Endothelial cell of umbilical vein (primary cell): ENCODE data around the gene LHX2. TPM values are rescaled to one million over a fixed set of nuclear protein-coding genes. Genes with fewer than 3 reads are reported as not detected.

Experiments used
- BruUV-seq: library from RNA; stranded (reverse); fragments of 400-500 nt; replicated peaks from 2 replicates; lab custom pipeline; 2021; lab: Mats Ljungman, UMichigan
- CTCF ChIA-PET: fragments of 300-600, 350-600 bp; sonication (Branson Sonifier 250); formaldehyde crosslinking; loops from one replicate; lab custom pipeline; 2021; ENCODE audit warnings: antibody characterized with exemption, inconsistent platforms; lab: Charles Lee
- POLR2A ChIA-PET: fragments of 300-600, 350-600 bp; sonication (Branson Sonifier 250); formaldehyde crosslinking; loops from one replicate; lab custom pipeline; 2021; ENCODE audit warnings: antibody characterized with exemption, inconsistent platforms; lab: Charles Lee
- DNase-seq: peaks from one replicate; pipeline ENCODE4 v3.0.0-alpha.2; 2011; ENCODE audit warnings: low read depth, low spot score
- FAIRE-seq: peaks from 2 replicates; lab custom pipeline; 2011; peaks lifted over from hg19 to GRCh38; lab: Jason Lieb, UNC
- H2AFZ ChIP-seq: 2 replicates; pipeline ENCODE4 v1.6.0; 2012; ENCODE audit warnings: low read depth, low read length, control low read depth, inconsistent platforms
- H3K27ac ChIP-seq: 2 replicates; pipeline ENCODE4 v1.5.1; 2011; ENCODE audit warnings: low read depth, mild to moderate bottlenecking, control low read depth, low read length, moderate library complexity; ENCODE audit not compliant: insufficient read depth
- H3K27me3 ChIP-seq, 2 experiments: 2 replicates each; pipeline versions ENCODE4 v1.6.0 to v1.6.1; 2011; ENCODE audit warnings: low read length in 2 of 2, mixed read lengths in 1 of 2; ENCODE audit not compliant: control insufficient read depth in 2 of 2, insufficient read depth in 2 of 2
- H3K36me3 ChIP-seq, 2 experiments: 2 replicates in 1 of 2; 3 replicates in 1 of 2; pipeline ENCODE4 v1.5.1; 2011; ENCODE audit warnings: low read length in 2 of 2, mild to moderate bottlenecking in 1 of 2, moderate library complexity in 1 of 2; ENCODE audit not compliant: control insufficient read depth in 2 of 2, insufficient read depth in 2 of 2; ENCODE audit errors: extremely low read depth in 1 of 2
- H3K4me1 ChIP-seq: 3 replicates; pipeline ENCODE4 v1.5.1; 2011; ENCODE audit warnings: mild to moderate bottlenecking, low read length; ENCODE audit not compliant: control insufficient read depth, insufficient read depth; ENCODE audit errors: extremely low read depth
- H3K4me2 ChIP-seq: 2 replicates; pipeline ENCODE4 v1.6.1; 2011; ENCODE audit warnings: low read length, control low read depth, mixed read lengths; ENCODE audit not compliant: insufficient read depth
- H3K4me3 ChIP-seq, 3 experiments: fragments of 200-600 bp in 1 of 3; sonication (generic), shearing (Covaris generic) in 1 of 3; replicated peaks in 1 of 3; 2 replicates each; pipeline ENCODE4 v1.5.1; 2011 to 2016; ENCODE audit warnings: control low read depth in 3 of 3, low read length in 3 of 3, mild to moderate bottlenecking in 2 of 3, inconsistent platforms in 1 of 3, low read depth in 1 of 3, moderate library complexity in 1 of 3; ENCODE audit not compliant: insufficient read depth in 1 of 3
- H3K79me2 ChIP-seq: 2 replicates; pipeline ENCODE4 v1.6.0; 2012; ENCODE audit warnings: low read length, inconsistent platforms; ENCODE audit not compliant: control insufficient read depth, insufficient read depth
- H3K9ac ChIP-seq: replicated peaks from 2 replicates; pipeline ENCODE3; 2011; ENCODE audit warnings: low read length, control low read depth; ENCODE audit not compliant: insufficient read depth; ENCODE audit errors: extremely low read depth
- H3K9me1 ChIP-seq: replicated peaks from 3 replicates; pipeline ENCODE4 v1.6.0; 2011; ENCODE audit warnings: mild to moderate bottlenecking, low read length; ENCODE audit not compliant: control insufficient read depth, insufficient read depth; ENCODE audit errors: extremely low read depth
- H3K9me3 ChIP-seq: replicated peaks from 2 replicates; pipeline ENCODE4 v1.5.1; 2012; ENCODE audit warnings: low read length, inconsistent platforms; ENCODE audit not compliant: control insufficient read depth, insufficient read depth
- H4K20me1 ChIP-seq: replicated peaks from 2 replicates; pipeline ENCODE3; 2011; ENCODE audit warnings: mild to moderate bottlenecking, low read length; ENCODE audit not compliant: control insufficient read depth, insufficient read depth; ENCODE audit errors: extremely low read depth
- EZH2 ChIP-seq: IDR thresholded peaks from 2 replicates; pipeline ENCODE4 v1.6.1; 2012; ENCODE audit warnings: borderline replicate concordance, low read depth, mild to moderate bottlenecking, moderate library complexity, low read length, inconsistent platforms; ENCODE audit not compliant: severe bottlenecking
- FOS ChIP-seq: IDR thresholded peaks from 2 replicates; pipeline ENCODE4 v1.6.1; 2011; ENCODE audit warnings: mild to moderate bottlenecking, low read length, moderate library complexity, borderline replicate concordance; ENCODE audit not compliant: insufficient read depth
- GATA2 ChIP-seq: IDR thresholded peaks from 2 replicates; pipeline ENCODE4 v1.7.0; 2011; ENCODE audit warnings: low read depth, mild to moderate bottlenecking, moderate library complexity, mixed read lengths, low read length; ENCODE audit not compliant: insufficient read length, insufficient read depth
- JUN ChIP-seq: IDR thresholded peaks from 2 replicates; pipeline ENCODE4 v1.6.1; 2011; ENCODE audit warnings: borderline replicate concordance, low read depth; ENCODE audit not compliant: insufficient read length, insufficient read depth
- MAX ChIP-seq: IDR thresholded peaks from 2 replicates; pipeline ENCODE4 v1.6.1; 2011; ENCODE audit not compliant: insufficient read depth, insufficient read length
- MYC ChIP-seq: IDR thresholded peaks from one replicate; pipeline ENCODE4 v1.6.1; 2011; ENCODE audit warnings: mild to moderate bottlenecking, low read depth, low read length
- POLR2A ChIP-seq: IDR thresholded peaks from 2 replicates; pipeline ENCODE4 v1.6.1; 2012; ENCODE audit warnings: low read depth, mild to moderate bottlenecking, control low read depth, low read length
- POLR2AphosphoS5 ChIP-seq: IDR thresholded peaks from 2 replicates; pipeline ENCODE4 v1.6.1; 2012; ENCODE audit warnings: low read depth, mild to moderate bottlenecking, control low read depth, low read length, moderate library complexity; ENCODE audit not compliant: insufficient read depth
- dilution Hi-C: fragments of 300-500 bp; cut with MboI; formaldehyde crosslinking; loops from one replicate; pipeline ENCODE4 v1.15.0; 2019; ENCODE audit warnings: low sequenced_read_pairs; ENCODE audit not compliant: extremely low pct_ligation_motif_present
- intact Hi-C: fragments of 100-400 bp; cut with micrococcal nuclease; formaldehyde crosslinking; loops from one replicate; pipeline ENCODE4 v1.10.0; 2022
- polyA plus RNA-seq, 4 experiments: library from polyadenylated mRNA; depleted of rRNA in 3 of 4; stranded (reverse) in 3 of 4; unstranded in 1 of 4; fragments of >200 nt; gene quantifications; 2 replicates each; pipeline versions ENCODE4 v1.2.1 to v1.2.3, GENCODE V29; 2011 to 2012; ENCODE audit warnings: missing spikeins in 1 of 4
- total RNA-seq: library from RNA; stranded (reverse); gene quantifications from 2 replicates; pipeline ENCODE4 v1.2.3, GENCODE V29; 2021
- TF ChIP-seq, protein P1 (sequence below), 2 donors: IDR thresholded peaks; 1 replicate in 1 of 2; 2 replicates in 1 of 2; pipeline ENCODE4 v1.5.1; 2011; ENCODE audit warnings: low read length in 2 of 2, mild to moderate bottlenecking in 2 of 2, moderate library complexity in 2 of 2, control low read depth in 1 of 2, inconsistent platforms in 1 of 2, low read depth in 1 of 2; ENCODE audit not compliant: insufficient read depth in 1 of 2; ENCODE audit errors: extremely low read depth in 1 of 2

The LHX2 gene
- total and polyA plus RNA-seq, 2 donors (not counting 3 experiments of a cell fraction or from before 2014, with no cell fraction given): not detected

GRCh38 chr9:124024107-124024506, 12.5 kb downstream of the LHX2 start:
- dilution Hi-C loops (no loop called here), intact Hi-C loops (no loop called here)
- DNase-seq: no peak
- no peaks in the 10 kb centered on the region for H3K36me3 ChIP-seq
- no peaks in the 10 kb centered on the region for H3K9me3 ChIP-seq
- no peak overlapping the region for H3K27ac ChIP-seq
- no peak overlapping the region for H3K4me2 ChIP-seq
- H2AFZ ChIP-seq: no peak overlapping the region
- no peak for FAIRE-seq
- no peaks in the 10 kb centered on the region for H3K9me1 ChIP-seq
- peaks cover 55 to 60% of the 10 kb centered on the region in 2 experiments for H3K27me3 ChIP-seq
- POLR2A ChIA-PET: no interaction called here
- H3K4me3 ChIP-seq: no peak overlapping the region
- TF ChIP-seq FOS (no peak), GATA2 (no peak), MYC (no peak), MAX (no peak), EZH2 (no peak), JUN (no peak), POLR2A (no peak), POLR2AphosphoS5 (no peak)
- TF ChIP-seq, protein P1, sequence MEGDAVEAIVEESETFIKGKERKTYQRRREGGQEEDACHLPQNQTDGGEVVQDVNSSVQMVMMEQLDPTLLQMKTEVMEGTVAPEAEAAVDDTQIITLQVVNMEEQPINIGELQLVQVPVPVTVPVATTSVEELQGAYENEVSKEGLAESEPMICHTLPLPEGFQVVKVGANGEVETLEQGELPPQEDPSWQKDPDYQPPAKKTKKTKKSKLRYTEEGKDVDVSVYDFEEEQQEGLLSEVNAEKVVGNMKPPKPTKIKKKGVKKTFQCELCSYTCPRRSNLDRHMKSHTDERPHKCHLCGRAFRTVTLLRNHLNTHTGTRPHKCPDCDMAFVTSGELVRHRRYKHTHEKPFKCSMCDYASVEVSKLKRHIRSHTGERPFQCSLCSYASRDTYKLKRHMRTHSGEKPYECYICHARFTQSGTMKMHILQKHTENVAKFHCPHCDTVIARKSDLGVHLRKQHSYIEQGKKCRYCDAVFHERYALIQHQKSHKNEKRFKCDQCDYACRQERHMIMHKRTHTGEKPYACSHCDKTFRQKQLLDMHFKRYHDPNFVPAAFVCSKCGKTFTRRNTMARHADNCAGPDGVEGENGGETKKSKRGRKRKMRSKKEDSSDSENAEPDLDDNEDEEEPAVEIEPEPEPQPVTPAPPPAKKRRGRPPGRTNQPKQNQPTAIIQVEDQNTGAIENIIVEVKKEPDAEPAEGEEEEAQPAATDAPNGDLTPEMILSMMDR (IDR thresholded peaks at IDR 0.05; ENCODE audit: extremely low read depth in 1 of 2, insufficient read depth in 1 of 2, low read depth in 1 of 2, low read length in 2 of 2): no peak
- H4K20me1 ChIP-seq: no peaks in the 10 kb centered on the region
- CTCF ChIA-PET: interaction anchor here (3.0 kb wide), 1 partner anchor 17 kb away, joined by 12 read pairs; no protein-coding TSS in a partner anchor
- BruUV-seq: no TSS peak
- H3K9ac ChIP-seq: no peak overlapping the region
- H3K79me2 ChIP-seq: no peaks in the 10 kb centered on the region
- H3K4me1 ChIP-seq: no peaks in the 10 kb centered on the region
